Esophagus mucosa (tissue), 1 donor: ENCODE measurements around the gene FNDC3B. TPM values are rescaled to one million over a fixed set of nuclear protein-coding genes. Genes with fewer than 3 reads are reported as not detected.

Experiments used
- ATAC-seq: fragments of 200-7000 bp; cut with Tn5 transposase; one replicate; pipeline ENCODE4 v1.9.1; 2020
- total RNA-seq: library from RNA; stranded (reverse); gene quantifications from one replicate; pipeline ENCODE4 v1.2.4, GENCODE V29; 2023
- donor health status: DM: yes; HTN: yes; CAD: no.

The FNDC3B gene
- total RNA-seq, 1 donor from 2014 or later: 19.9 TPM

- no peak for ATAC-seq
Measured at GRCh38 chr3:172193436-172193835, 154.1 kb downstream of the FNDC3B start.

DNA sequence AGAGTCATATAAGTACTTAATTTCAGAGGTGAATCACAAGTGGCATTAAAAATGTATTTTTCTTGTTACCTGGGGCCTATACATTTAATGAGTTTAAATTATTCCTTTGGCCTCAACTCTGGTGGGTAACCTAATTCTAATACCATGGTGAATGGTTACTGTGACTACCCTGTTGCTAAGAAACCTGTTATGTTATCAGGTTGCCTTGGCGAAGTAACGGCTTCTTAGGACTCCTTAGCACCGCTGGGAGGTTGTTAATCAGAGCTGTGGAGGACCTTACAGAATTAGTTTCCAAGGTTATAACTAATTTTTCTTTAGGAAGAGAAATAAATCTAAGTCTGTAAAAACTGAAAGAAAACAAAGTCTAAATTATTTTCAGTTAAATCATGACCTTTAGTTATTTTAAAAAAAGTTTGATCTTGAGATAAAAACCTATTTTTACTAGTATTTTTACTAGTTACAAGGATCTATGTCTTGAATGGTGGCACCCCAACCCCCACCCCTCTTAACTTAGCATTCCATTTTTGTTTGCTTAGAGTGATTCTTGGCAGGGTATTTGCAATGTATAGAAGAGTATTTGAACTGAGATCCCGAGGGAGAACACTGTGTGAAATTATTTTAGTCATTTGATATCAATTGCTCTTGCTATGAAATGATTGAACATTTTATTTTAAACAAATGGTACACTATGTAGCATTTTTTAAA lies 155.5 kb downstream of the FNDC3B start:
- no peak for ATAC-seq

DNA sequence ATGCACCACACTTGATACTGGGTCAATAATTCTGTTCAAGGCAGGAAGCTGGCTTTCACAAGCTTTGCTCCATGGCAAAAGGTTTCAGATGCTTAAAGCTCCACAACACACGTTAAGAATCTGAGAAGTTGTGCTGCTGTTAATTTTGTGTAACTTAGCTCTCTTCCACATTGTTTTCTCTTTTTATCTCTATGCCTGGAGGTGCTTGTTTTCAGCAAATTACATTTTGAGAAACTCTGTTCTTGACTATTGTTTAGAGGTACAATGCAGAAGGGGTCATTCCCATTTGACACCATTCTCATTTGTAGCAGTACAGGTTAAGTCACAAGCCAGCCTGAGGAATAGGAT lies 156.0 kb downstream of the FNDC3B start:
- no peak for ATAC-seq

DNA sequence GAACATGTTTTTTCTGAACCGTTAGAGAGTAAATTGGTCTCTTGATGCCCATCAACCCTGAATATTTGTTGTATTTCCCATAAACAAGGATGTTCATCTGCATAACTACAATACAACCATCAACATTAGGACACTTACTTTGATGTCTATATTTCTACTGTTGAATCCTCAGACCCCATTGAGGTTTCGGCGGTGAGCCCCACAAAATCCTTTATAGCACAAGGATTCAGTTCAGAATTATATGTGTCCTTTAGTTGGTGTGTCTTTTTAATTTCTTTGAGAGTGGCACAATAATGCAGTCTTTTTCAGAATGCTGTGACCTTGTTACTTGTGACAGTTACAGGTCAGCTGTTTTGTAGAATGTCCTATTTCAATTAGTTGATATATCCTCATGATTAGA lies 158.0 kb downstream of the FNDC3B start:
- no peak for ATAC-seq

- ATAC-seq: no peak
Measured at GRCh38 chr3:172198428-172198827, 159.1 kb downstream of the FNDC3B start.

DNA sequence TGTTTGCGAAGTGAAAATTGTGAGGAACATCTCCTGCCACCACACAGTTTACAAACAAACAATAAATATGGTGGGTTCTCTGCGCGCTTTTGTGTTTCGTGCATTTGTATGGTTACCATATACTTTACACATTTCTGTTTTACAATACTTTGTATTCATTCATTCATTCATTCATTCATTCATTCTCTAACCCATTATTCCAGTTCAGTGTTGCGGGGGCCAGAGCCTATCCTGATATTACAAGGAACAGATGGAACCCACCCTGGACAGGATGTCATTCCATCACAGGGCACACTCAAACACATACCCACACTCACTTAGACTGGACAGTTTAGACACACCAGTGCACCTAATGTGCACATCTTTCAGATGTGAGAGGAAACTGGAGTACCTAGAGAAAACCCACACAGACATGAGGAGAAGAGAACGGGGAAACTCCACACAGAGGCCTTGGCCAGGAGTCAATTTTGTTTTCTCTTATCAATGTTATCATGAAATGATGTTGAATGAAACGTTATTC lies 160.5 kb downstream of the FNDC3B start:
- no peak for ATAC-seq

DNA sequence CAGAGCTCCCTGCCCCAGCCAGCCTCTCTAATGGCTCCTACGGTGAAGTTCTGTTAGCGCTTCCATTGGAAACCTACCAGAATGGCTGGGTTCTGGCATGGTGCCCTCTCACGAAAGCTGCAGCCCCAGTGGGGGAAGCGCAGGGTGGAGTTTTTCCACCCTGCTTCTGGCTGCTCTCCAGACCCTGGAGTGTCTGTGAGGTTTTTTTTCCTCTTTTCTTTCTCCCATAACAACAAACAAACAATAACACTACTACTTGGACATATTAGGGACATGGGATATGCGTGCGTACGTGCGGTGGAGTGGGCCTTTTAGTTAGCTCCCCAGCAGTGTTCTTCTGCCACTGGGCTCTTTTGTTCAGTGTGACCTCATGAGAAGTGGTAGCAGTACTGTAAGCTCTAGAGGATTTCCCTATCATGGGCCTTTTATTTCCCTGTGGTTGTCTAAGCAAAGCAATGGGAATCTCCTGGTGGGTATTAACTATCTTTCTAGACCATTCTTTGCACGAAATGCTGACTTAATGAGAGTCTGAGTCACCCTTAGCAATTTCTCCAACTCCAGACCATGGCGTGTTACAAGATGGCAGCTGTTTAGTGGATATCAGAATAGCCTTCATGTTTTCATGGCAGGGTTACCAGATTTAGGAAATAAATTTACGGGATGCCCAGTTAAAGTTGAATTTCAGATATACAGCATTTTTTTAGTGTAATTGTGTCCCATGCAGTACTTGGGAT lies 161.9 kb downstream of the FNDC3B start:
- ATAC-seq: no peak

GRCh38 chr3:172201870-172202236 lies 162.5 kb downstream of the FNDC3B start:
- ATAC-seq: no peak

DNA sequence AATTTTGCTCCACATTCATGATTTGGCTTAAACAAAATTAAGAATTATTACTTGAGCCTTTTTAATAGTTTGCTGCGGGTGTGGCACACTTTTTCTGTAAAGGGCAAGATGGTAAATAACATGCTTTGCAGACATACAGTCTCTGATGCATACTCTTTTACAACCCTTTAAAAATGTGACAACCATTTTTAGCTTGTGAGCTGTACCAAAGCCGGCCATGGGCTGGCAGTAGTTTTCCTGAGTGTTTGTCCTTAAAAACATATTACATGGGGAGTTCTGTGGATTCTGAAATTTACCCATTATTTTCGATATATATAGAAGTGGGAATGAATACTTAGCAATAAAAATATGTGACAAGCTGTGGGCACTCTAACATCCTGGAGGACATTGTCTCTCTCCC lies 163.4 kb downstream of the FNDC3B start:
- ATAC-seq: no peak

- ATAC-seq: no peak
Measured at GRCh38 chr3:172203522-172204258, 164.3 kb downstream of the FNDC3B start.

- no peak for ATAC-seq
Measured at GRCh38 chr3:172204716-172205115, 165.3 kb downstream of the FNDC3B start.

DNA sequence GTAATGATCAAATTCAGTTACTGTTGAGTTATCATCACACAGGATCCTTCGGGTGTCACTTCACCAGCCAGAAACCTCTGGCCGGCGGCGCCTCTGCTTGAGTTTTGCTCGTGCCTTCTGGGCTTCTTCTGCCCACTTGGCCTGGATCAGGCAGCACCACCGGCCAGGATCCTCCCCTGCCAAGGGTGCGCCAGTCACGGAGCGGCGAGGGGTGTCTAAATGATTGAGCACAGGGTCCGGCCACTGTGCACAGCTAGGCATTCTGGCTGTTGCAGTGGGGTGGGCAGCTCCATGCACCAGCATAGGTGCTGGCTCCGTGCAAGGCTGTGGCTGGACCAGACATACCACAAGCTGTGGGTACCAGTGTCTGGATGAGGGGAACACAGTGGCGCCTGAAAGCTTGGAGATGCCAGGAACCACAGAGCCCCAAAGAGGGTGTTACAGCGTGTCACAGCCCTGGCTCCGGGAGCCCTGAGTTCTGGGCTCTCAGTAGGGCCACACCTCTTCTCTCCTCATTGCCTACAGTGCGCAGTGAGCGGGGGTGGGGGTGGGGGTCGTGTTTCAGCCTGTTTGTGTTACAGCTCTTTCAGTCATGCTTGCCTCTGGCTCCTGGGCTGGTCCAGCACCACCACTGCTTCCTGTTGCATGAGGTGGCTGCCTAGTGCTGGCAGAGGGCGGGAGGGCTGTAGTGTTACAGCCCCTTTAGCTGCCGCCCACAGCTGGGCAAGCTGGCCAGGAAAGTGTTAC lies 169.4 kb downstream of the FNDC3B start:
- peak; percentile 22 for ATAC-seq

DNA sequence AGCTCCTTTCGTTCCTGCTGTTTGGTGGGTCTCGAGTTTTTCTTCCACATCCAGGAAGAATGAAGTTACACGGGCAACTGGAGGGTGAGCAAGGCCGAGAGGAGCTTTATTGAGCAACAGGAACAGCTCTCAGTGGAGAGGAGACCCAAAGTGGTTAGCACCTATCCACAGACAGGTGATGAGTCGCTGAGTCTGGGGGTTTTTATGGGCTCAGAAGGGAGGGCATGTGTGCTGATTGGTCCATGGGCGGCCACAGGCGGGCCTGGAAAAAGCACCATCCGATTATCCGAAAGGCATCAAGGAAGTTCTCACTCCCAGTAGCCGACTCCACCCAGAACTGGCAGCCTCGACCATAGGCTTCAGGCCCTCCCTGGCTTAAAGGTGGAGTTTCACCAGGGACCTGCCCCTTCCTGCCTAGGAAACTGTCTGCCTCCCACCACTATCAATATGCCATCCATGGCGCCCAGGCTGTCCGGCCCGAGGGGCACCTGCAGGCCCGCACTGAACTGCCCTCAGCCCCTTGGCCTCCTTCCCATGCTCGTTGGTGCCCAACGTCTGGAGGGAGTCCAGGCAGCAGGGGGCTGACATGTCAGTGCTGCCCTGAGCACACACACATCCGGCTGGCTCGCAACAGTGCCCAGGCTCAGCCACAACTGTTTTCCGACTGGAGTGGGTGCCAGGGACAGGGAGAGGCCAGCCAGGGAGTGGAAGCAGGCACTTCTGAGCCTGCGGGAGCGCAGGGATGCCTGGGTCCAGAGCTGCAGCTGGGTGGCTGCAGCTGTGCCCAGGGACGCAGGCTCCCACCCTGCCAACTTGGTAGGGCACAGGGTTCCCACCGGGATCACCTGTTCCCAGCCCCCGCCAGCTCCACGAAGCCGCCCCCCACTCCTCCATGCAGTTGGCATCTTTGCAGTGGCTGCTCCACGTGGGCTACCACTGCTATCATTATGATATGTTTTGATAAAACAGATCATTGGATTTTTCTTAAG lies 170.2 kb downstream of the FNDC3B start:
- peak; percentile 26 for ATAC-seq

- ATAC-seq: no peak
Measured at GRCh38 chr3:172210355-172210754, 171.0 kb downstream of the FNDC3B start.

- no peak for ATAC-seq
Measured at GRCh38 chr3:172211123-172211522, 171.7 kb downstream of the FNDC3B start.

DNA sequence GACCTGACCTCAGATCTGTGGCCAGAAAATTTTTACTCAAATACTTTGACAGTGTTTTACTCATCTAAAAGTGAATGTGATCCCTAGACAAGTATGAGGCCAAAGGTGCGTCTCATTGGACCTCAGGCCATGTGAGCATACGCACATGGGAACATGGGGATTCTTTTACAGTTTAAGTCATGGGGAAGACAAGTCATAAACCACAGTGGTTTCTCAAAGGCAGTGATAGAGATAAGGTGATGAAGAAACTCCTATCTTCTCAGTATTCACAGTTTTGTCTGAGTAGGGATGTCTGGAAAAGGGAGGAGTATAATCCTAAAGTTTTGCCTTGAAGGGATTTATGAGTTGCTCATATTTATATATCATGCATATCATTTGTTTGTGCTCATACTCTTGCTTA lies 173.8 kb downstream of the FNDC3B start:
- ATAC-seq: no peak

DNA sequence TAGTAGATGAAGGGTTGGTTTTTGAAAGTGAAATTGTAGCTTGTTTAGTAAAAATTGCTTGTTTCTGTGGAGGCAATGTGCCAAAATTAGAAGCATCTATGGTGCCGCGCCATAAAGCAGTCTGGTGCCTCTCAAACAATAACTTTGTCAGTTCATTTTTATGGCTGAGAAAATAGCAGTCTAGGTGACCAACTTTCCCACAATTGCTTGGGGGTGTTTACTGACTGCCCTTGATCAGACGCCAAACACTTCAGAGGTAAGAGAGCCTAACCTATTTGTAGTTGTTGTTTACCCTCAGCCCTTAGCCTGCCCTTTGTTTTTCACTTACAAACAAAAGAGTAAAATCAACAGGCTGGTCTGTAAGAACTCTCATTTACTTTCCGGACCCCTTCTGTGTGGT lies 174.5 kb downstream of the FNDC3B start:
- no peak for ATAC-seq

DNA sequence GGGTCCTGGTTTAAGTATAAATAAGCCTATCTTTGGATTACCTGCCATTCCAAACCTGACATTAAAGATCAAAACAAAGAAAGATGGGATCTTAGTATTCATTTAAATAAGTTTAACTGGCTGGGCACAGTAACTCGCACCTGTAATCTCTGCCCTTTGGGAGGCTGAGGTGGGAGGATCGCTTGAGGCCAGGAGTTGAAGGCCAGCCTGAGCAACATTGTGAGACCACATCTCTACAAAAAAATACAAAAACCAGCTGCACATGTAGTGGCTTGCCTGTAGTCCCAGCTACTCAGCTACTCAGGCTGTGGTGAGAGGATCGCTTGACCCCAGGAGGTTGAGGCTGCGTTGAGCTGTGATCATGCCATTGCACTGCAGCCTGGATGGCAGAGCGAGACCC lies 176.9 kb downstream of the FNDC3B start:
- ATAC-seq: no peak

DNA sequence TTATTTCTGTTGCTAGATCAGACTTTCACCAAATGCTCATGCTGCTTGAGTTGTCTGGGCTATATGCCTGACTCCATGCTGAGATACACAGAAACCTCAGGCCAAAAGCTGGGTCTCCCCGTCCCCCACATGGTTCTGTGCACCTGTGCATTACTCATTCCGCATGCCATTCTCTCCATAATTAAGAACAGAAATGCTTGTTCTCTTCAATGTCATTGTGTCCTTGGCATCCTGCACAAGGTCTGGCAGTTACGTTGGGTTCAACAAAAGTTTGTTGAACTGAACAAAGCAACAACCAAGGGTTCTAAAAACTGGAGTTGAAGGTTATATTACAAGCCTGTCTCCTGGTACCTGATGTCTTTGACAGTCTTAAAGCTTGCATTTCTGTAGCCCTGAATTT lies 177.5 kb downstream of the FNDC3B start:
- no peak for ATAC-seq

DNA sequence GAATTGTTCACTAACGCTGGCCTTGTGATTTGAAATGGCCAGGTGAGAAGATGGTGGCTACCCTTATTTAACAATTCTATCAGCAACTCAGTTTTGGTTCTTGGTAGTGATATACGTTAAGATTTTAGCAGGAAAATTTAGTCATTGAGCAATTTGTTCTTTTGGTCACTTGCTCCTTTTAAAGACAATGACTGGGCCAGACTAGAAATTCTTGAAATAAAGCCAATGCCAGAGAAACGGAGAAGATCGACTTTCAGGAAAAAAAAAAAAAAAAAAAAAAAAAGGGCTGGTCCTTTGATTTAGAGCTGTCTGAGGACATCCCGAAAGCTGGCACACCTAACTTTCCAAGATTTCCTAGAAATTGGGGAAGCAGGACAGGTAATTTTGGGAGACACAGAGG lies 178.5 kb downstream of the FNDC3B start:
- ATAC-seq: no peak
